ENCODE measurements around the gene DYNC2H1.
A peak's percentile ranks its signal among the peaks of the same experiment; 100 is the strongest.
"Not testable (repeated sequence)": the region's sequence is repeated elsewhere in the genome, so short reads cannot be mapped to it uniquely, and the experiment has no call there.

Gene DYNC2H1

DNA sequence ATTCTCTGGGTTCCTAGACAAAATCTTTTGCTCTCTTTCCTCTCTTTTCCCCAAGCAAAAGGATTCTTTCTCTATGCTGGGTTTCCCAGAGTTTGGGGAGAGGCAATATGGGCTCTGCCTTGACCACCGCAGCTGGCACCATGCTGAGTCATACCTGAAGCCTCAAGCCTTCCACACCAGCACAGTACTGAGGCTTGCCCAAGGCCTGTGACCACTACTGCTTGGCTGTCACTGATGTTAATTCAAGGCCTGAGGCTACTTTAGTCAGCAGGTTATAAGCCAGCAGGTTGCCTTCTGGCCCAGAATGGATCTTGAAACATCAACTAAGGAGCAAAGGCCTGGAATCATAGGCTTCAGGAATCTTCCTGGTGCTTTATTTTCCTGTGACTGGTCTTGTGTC is 185.3 kb downstream of the DYNC2H1 start:
- DNase-seq: no peak

GRCh38 chr11:103295704-103296103 is 186.5 kb downstream of the DYNC2H1 start:
- no peak for DNase-seq

DNA sequence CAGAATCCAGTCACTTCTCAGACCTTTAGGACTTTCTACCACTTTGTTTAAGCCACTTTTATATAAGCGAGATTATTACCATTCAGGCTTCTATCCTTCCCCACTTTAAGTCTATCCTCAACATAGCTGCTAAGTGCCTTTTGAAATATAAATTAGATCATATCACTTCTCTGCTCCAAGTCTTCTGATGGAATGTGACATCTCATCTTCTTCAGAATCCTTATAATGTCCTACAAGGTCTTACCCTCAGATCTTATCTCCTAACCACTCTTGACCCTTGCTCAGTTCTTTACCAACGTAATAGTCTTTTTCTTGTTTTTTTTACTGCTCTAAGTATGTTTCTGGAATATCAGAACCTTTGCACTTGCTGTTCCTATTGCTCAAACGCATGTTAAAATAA is 188.7 kb downstream of the DYNC2H1 start:
- no peak for DNase-seq

GRCh38 chr11:103315248-103315647 is 206.0 kb downstream of the DYNC2H1 start:
- no peak for DNase-seq

GRCh38 chr11:103317118-103317517 is 207.9 kb downstream of the DYNC2H1 start:
- DNase-seq: no peak

GRCh38 chr11:103322821-103323220 is 213.6 kb downstream of the DYNC2H1 start:
- no peak for DNase-seq

DNA sequence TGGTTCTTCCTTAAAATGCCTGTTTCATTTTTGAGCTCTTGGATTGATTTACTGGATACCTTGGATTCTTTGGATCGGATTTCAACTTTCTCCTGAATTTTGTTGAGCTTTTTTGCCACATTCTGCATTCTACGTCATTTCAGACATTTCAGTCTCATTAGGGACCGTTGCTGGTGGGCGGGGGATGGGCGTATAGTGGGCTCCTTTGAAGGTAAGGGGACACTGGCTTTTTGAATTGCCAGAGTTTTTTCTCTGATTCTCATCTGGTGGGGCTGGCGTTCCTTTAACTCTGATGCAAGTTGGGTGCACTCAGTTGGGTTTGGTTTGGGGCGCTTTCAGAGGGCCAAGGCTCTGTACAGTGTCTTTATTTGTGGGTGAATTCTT is 216.5 kb downstream of the DYNC2H1 start:
- no peak for DNase-seq

DNA sequence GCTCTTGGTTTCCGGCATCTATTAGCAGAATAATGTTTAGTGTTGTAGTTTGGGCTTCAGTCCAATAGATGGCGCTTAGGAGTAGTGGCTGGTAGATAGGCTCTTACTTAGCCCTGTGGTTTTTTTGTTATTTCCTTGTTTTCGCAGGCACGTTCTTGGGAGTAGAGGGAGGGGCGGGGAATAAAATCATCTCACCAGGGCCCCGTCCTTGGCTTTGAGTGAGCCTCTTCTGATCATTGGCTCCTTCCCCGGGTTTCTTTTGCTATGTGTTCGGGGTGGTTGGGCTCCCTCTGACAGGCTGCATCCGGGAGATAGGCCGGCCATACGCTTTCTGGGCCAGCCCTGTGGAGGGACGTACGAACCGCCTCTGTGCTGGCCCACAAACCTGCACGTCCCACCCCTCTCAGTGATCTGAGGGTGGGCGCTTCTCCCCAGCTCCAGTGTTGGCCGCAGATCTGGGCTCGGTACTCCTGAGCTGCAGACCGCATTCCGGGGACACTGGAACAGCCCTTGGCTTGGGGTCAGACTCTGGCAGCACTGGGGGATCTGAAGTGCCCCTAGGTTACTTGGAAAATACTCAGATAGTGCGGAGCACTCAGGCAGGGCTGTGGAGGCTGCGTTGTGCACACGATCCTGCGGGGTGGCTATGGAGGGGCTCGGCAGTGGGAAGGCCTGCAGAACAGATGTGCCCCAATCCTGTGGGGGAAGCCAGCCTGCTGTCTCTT is 217.0 kb downstream of the DYNC2H1 start:
- peak; percentile 80 to 86 for DNase-seq

GRCh38 chr11:103327721-103328120 is 218.5 kb downstream of the DYNC2H1 start:
- no peak for DNase-seq

DNA sequence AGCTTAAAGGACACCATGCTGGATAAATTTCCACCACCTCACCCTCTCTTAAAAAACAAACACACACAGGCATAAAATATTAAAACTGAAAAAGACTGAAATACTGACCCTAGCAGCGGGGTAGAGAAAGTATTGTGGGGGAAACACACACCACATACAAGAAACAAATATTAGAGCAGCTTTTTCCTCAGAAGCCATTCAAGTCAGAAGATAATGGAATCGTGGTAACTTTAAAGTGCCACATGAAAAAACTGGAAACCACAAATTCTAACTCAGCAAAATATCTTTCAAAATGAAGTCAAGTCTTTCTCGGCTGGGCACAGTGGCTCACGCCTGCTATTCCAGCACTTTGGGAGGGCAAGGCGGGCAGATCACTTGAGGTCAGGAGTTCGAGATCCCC is 223.2 kb downstream of the DYNC2H1 start:
- no peak for DNase-seq

- no peak for DNase-seq
These were observed 229.6 kb downstream of the DYNC2H1 start for GRCh38 chr11:103338621-103339484.

DNA sequence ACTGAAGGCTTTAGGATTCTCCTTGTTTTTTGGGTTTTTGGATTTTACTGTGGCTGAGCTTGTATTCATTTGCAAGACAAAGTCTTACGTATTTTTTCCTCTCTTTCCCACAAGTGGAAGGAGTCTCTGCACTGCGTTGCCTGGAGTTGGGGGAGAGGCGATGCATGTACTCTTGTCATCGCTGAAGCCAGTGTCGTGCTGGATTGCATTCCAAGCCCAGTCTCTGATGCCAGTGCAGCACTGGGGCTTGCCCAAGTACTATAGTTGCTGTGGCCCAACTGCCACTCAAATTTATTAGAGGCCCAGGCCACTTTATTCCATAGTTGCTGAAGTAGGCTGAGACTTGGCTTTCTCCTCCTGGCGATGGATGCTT is 230.2 kb downstream of the DYNC2H1 start:
- no peak for DNase-seq

DNA sequence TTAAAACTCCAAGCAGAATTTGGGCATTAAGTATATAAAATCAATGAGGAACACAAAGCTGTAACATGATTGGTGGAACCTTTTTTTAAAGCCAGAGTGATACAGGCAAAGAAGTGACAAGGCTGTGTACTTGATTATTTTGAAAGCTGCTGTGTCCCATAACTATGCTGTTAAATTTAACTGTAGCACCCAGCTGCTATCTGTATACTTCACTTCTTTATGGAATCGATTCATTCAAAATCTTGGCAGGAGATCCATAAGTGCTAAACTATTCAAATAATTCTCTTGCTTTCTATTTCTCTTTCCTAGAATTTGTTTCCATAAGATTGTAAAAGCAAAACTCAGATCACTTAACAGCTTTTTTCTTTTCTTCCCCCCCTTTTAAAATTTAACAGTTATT is 231.7 kb downstream of the DYNC2H1 start:
- no peak for DNase-seq

DNA sequence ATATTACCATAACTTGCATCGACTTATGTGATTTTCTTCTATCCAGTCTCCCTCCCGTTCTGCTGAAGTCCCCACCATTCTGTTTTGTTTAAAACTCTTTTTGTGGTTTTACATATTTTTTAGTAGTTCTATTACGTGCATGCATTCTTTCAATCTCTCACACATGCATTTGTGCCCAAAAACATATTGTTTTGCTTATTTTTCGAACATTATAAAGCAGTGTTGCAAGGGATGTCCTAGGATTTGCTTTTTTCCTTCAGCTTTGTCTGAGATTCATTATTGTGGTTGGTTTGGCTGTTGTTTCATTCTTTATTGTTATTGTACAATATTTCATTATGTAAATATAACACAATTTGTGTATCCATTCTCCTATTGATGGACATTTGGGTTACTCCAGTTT is 235.7 kb downstream of the DYNC2H1 start:
- DNase-seq: no peak

DNA sequence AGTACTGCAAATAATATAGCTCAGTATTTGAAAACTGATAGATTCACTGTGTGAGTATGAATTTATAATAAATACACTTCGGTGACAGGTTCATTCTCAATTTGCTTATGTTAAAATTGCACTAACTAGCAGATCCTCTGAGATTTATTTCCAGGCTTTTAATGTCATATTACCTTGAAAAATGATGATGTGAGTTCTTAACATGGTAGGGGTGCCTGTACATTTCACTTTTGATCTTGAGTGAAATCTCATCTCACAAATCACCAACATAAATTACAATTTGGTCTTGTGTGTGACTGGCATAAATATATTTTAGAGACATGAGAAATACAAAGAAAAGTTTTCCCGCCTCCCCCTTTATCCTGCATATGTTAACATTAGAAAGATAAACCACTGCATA is 240.4 kb downstream of the DYNC2H1 start:
- no peak for DNase-seq

DNA sequence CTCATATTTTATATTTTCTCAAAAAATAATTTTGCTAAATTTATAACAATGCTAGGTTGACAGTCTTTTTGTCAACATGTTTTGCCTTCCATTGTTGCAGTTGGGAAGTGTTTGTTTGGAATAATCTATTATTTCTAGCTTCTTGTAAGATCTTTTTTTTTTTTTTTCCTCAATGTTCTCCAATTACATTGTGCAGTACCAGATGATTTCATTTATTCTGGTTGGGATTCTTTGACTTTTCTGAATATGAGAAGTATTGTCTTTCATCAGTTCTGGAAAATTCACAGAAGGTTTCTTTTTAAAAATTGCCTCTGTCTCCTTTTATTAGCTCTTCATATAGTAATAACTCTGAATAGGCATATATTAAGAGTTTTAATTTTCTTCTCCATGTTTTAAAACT is 245.4 kb downstream of the DYNC2H1 start:
- DNase-seq: no peak

- DNase-seq: no peak
These were observed 249.0 kb downstream of the DYNC2H1 start for GRCh38 chr11:103358251-103358650.

DNA sequence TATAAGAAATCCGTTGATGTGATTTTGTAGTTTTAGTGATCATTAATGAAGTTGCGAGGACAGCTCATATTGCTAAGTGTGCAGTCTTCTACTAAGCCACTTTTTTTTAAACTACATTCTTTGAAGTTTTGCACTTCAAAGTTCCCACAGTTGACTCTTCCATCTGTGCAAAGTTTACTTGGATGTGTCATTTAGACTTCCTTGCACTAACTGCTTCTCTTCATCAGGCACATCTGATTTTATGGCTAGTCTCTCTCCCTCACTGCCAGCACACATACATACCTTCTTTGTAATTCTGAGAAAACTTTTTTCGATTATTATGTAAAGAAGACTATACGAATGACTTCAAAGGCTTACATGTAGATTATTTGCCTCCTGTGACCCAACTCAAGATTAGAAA is 250.0 kb downstream of the DYNC2H1 start:
- DNase-seq: no peak

- DNase-seq: no peak
These were observed 255.5 kb downstream of the DYNC2H1 start for GRCh38 chr11:103364687-103365086.

DNA sequence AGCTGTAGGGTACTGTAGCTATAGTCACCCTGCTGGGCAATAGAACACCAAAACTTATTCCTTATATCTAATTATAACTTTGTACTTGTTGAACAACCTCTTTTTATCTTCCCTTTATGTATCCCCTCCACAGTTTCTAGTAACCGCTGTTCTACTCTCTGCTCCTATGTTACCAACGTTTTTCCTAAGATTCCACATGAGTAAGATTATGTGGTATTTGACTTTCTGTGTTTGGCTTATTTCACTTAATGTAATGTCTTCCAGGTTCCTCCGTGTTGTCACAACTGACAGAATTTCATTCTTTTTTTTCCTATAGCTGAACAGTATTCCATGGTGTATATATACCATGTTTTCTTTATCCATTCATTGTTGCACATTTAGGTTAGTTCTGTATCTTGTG is 258.4 kb downstream of the DYNC2H1 start:
- DNase-seq: no peak

GRCh38 chr11:103368145-103368544 is 258.9 kb downstream of the DYNC2H1 start:
- DNase-seq: no peak

GRCh38 chr11:103370076-103370475 is 260.9 kb downstream of the DYNC2H1 start:
- peak; percentile 72 to 77 for DNase-seq

DNA sequence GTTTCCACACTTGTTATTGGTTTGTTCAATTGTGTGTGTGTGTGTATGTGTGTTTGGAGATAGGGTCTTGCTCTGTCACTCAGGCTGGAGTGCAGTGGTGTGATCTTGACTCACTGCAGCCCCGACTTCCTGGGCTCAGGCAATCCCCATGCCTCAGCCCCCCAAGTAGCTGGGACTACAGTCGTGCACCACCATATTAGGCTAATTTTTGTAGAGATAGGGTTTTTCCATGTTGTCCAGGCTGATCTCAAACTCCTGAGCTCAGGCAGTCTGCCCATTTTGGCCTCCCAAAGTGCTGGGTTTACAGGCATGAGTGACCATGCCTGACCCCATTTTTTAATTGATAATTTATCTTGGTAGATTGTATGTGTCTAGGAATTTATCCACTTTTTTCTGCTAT is 263.7 kb downstream of the DYNC2H1 start:
- no peak for DNase-seq

- not testable (repeated sequence) for DNase-seq
These were observed 265.0 kb downstream of the DYNC2H1 start for GRCh38 chr11:103374227-103374626.

DNA sequence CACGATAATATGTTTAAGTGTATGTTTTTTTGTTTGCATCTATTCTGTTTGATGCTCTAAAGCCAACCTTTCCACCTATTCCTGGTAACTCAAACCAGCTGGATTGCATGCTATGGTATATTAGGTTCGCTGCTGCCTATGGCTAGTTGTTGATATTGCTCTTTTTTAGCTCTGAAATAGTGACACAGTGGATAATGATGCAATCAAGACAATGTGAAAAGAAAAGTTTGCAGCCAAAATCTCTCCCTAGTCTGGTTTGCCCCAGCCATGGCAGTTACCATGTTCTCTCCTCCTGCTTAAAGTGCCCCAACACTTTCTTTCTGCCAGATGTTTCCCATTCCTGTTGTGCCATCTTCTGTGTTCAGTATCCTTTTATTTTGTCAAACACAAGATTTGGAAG is 269.7 kb downstream of the DYNC2H1 start:
- DNase-seq: no peak
